HepG2 (cell line): ENCODE measurements around the gene UBE2O.

Experiments
- ZNF496 ChIP-seq: sonication (generic); formaldehyde crosslinking; IDR thresholded peaks from 2 replicates; pipeline ENCODE4 v1.8.1; 2023; ENCODE audit warnings: mild to moderate bottlenecking, moderate library complexity, missing genetic modification reagents; ENCODE audit not compliant: insufficient replicate concordance
- TF ChIP-seq, protein P1 (sequence below): sonication (generic); formaldehyde crosslinking; IDR thresholded peaks from 2 replicates; pipeline ENCODE4 v1.5.0; 2020; ENCODE audit warnings: mild to moderate bottlenecking, missing genetic modification reagents, moderate library complexity

- TF ChIP-seq, protein P1, sequence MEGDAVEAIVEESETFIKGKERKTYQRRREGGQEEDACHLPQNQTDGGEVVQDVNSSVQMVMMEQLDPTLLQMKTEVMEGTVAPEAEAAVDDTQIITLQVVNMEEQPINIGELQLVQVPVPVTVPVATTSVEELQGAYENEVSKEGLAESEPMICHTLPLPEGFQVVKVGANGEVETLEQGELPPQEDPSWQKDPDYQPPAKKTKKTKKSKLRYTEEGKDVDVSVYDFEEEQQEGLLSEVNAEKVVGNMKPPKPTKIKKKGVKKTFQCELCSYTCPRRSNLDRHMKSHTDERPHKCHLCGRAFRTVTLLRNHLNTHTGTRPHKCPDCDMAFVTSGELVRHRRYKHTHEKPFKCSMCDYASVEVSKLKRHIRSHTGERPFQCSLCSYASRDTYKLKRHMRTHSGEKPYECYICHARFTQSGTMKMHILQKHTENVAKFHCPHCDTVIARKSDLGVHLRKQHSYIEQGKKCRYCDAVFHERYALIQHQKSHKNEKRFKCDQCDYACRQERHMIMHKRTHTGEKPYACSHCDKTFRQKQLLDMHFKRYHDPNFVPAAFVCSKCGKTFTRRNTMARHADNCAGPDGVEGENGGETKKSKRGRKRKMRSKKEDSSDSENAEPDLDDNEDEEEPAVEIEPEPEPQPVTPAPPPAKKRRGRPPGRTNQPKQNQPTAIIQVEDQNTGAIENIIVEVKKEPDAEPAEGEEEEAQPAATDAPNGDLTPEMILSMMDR = no peak
- TF ChIP-seq ZNF496 (CRISPR knock-in tag) = no peak
These were observed 47.9 kb downstream of the UBE2O start for GRCh38 chr17:76404976-76405563.
